Measurements from ENCODE around the gene DGKI.

The DGKI gene

DNA sequence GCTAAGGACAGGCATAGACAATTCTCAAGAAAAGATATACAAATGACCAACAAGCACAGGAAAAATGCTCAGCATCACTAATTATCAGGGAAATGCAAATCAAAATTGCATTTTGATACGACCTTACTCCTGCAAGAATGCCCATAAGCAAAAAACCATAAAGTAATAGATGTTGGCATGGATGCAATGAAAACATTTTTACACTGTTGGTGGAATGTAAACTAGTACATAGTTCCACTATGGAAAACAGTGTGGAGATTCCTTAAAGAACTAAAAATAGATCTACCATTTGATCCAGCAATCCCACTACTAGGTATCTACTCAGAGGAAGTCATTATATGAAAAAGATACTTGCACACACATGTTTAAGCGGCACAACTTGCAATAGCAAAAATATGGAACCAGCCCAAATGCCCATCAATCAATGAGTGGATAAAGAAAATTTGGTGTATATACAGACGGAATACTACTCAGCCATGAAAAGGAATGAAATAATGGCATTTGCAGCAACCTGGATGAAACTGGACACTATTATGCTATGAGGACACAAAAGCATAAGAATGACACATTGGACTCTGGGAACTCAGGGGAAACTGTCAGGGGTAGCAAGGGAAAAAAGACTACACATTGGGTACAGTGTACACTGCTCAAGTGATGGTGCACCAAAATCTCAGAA, 59.3 kb downstream of the DGKI start:
- no peaks in the 10 kb centered on the region for H3K4me1 ChIP-seq (ENCODE audit: control insufficient read depth, insufficient read depth, low read length)
- H3K27ac ChIP-seq (ENCODE audit: low read length), result no peak overlapping the region
- no peaks in the 10 kb centered on the region for H3K36me3 ChIP-seq (ENCODE audit: control insufficient read depth in 2 of 2, insufficient read depth in 2 of 2, low read length in 2 of 2)
- H3K27me3 ChIP-seq (ENCODE audit: control insufficient read depth in 1 of 2, insufficient read depth in 2 of 2, low read length in 2 of 2), result no peaks in the 10 kb centered on the region
- no peak overlapping the region for H3K9ac ChIP-seq (ENCODE audit: low read length in 2 of 2)
- H3K4me3 ChIP-seq (ENCODE audit: low read length in 2 of 2), result no peak overlapping the region
- H3K9me3 ChIP-seq (ENCODE audit: control insufficient read depth in 2 of 2, low read length in 2 of 2), result peaks cover 0 to 2% of the 10 kb centered on the region in 2 donors

DNA sequence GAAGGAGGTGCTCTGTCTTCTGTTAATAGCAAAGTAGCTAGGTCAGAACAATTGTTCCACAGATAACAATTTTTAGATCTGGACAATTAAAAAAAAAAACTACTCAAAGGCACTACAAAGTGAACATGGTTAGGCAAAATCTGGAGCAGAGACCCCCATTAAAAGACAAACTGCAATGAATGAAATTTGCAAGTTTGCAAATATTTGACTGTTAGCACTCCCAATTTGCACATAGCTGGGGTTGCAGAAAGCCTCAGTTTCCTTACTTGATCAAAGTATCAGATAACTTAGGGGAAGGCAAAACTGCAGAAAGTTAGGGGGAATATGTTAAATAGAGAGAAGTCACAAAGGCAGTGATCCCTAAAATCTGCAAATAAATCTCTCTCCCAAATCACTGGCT, 68.3 kb downstream of the DGKI start:
- H3K4me3 ChIP-seq (ENCODE audit: low read length in 2 of 2), result no peak overlapping the region
- H3K36me3 ChIP-seq (ENCODE audit: control insufficient read depth in 2 of 2, insufficient read depth in 2 of 2, low read length in 2 of 2), result no peaks in the 10 kb centered on the region
- no peaks in the 10 kb centered on the region for H3K27me3 ChIP-seq (ENCODE audit: control insufficient read depth in 1 of 2, insufficient read depth in 2 of 2, low read length in 2 of 2)
- no peaks in the 10 kb centered on the region for H3K4me1 ChIP-seq (ENCODE audit: control insufficient read depth, insufficient read depth, low read length)
- H3K9me3 ChIP-seq (ENCODE audit: control insufficient read depth in 2 of 2, low read length in 2 of 2), result no peaks in the 10 kb centered on the region
- H3K9ac ChIP-seq (ENCODE audit: low read length in 2 of 2), result no peak overlapping the region
- no peak overlapping the region for H3K27ac ChIP-seq (ENCODE audit: low read length)

- no peaks in the 10 kb centered on the region for H3K27me3 ChIP-seq (ENCODE audit: control insufficient read depth in 1 of 2, insufficient read depth in 2 of 2, low read length in 2 of 2)
- H3K27ac ChIP-seq (ENCODE audit: low read length), result no peak overlapping the region
- H3K4me1 ChIP-seq (ENCODE audit: control insufficient read depth, insufficient read depth, low read length), result no peaks in the 10 kb centered on the region
- H3K36me3 ChIP-seq (ENCODE audit: control insufficient read depth in 2 of 2, insufficient read depth in 2 of 2, low read length in 2 of 2), result no peaks in the 10 kb centered on the region
- no peak overlapping the region for H3K9ac ChIP-seq (ENCODE audit: low read length in 2 of 2)
- H3K4me3 ChIP-seq (ENCODE audit: low read length in 2 of 2), result no peak overlapping the region
- H3K9me3 ChIP-seq (ENCODE audit: control insufficient read depth in 2 of 2, low read length in 2 of 2), result no peaks in the 10 kb centered on the region
Measured at GRCh38 chr7:137774793-137775201, 72.0 kb downstream of the DGKI start.

DNA sequence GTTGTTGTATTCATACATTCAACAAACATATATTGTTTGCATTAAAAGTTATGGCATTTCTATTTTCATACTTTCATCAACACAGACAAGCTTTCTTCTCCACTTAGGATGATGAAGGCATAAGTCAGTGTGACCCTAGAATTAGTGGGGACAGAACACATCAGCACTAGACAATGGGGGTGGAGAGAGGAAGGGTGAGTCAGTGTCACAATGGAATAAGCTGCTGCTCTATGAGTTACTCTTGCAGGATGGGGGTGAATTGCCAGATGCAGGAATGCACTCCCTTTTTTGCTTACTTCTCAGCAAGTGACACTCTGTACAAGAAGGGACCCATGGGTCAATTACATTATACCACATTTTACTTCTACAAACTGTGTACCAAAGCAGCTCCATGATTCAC, 74.0 kb downstream of the DGKI start:
- Histone ChIP-seq H3K9ac (ENCODE audit: low read length in 2 of 2) (no peak overlapping the region), H3K27ac (ENCODE audit: low read length) (no peak overlapping the region), H3K36me3 (ENCODE audit: control insufficient read depth in 2 of 2, insufficient read depth in 2 of 2, low read length in 2 of 2) (no peaks in the 10 kb centered on the region), H3K27me3 (ENCODE audit: control insufficient read depth in 1 of 2, insufficient read depth in 2 of 2, low read length in 2 of 2) (no peaks in the 10 kb centered on the region), H3K4me1 (ENCODE audit: control insufficient read depth, insufficient read depth, low read length) (no peaks in the 10 kb centered on the region), H3K4me3 (ENCODE audit: low read length in 2 of 2) (no peak overlapping the region), H3K9me3 (ENCODE audit: control insufficient read depth in 2 of 2, low read length in 2 of 2) (no peaks in the 10 kb centered on the region)

- Histone ChIP-seq H3K27me3 (ENCODE audit: control insufficient read depth in 1 of 2, insufficient read depth in 2 of 2, low read length in 2 of 2) (no peaks in the 10 kb centered on the region), H3K4me1 (ENCODE audit: control insufficient read depth, insufficient read depth, low read length) (no peaks in the 10 kb centered on the region), H3K9ac (ENCODE audit: low read length in 2 of 2) (no peak overlapping the region), H3K27ac (ENCODE audit: low read length) (no peak overlapping the region), H3K36me3 (ENCODE audit: control insufficient read depth in 2 of 2, insufficient read depth in 2 of 2, low read length in 2 of 2) (no peaks in the 10 kb centered on the region), H3K4me3 (ENCODE audit: low read length in 2 of 2) (no peak overlapping the region), H3K9me3 (ENCODE audit: control insufficient read depth in 2 of 2, low read length in 2 of 2) (no peaks in the 10 kb centered on the region)
Measured at GRCh38 chr7:137772316-137772715, 74.5 kb downstream of the DGKI start.

- H3K27me3 ChIP-seq (ENCODE audit: control insufficient read depth in 1 of 2, insufficient read depth in 2 of 2, low read length in 2 of 2), result no peaks in the 10 kb centered on the region
- no peak overlapping the region for H3K27ac ChIP-seq (ENCODE audit: low read length)
- H3K4me3 ChIP-seq (ENCODE audit: low read length in 2 of 2), result no peak overlapping the region
- no peak overlapping the region for H3K9ac ChIP-seq (ENCODE audit: low read length in 2 of 2)
- no peaks in the 10 kb centered on the region for H3K36me3 ChIP-seq (ENCODE audit: control insufficient read depth in 2 of 2, insufficient read depth in 2 of 2, low read length in 2 of 2)
- no peaks in the 10 kb centered on the region for H3K9me3 ChIP-seq (ENCODE audit: control insufficient read depth in 2 of 2, low read length in 2 of 2)
- no peaks in the 10 kb centered on the region for H3K4me1 ChIP-seq (ENCODE audit: control insufficient read depth, insufficient read depth, low read length)
Measured at GRCh38 chr7:137771679-137772078, 75.1 kb downstream of the DGKI start.

- Histone ChIP-seq H3K9ac (ENCODE audit: low read length in 2 of 2) (no peak overlapping the region), H3K4me1 (ENCODE audit: control insufficient read depth, insufficient read depth, low read length) (no peaks in the 10 kb centered on the region), H3K27me3 (ENCODE audit: control insufficient read depth in 1 of 2, insufficient read depth in 2 of 2, low read length in 2 of 2) (no peaks in the 10 kb centered on the region), H3K9me3 (ENCODE audit: control insufficient read depth in 2 of 2, low read length in 2 of 2) (no peaks in the 10 kb centered on the region), H3K4me3 (ENCODE audit: low read length in 2 of 2) (no peak overlapping the region), H3K27ac (ENCODE audit: low read length) (no peak overlapping the region), H3K36me3 (ENCODE audit: control insufficient read depth in 2 of 2, insufficient read depth in 2 of 2, low read length in 2 of 2) (no peaks in the 10 kb centered on the region)
Measured at GRCh38 chr7:137771273-137771672, 75.5 kb downstream of the DGKI start.

GRCh38 chr7:137768366-137768765, 78.4 kb downstream of the DGKI start:
- H3K27me3 ChIP-seq (ENCODE audit: control insufficient read depth in 1 of 2, insufficient read depth in 2 of 2, low read length in 2 of 2), result no peaks in the 10 kb centered on the region
- no peaks in the 10 kb centered on the region for H3K9me3 ChIP-seq (ENCODE audit: control insufficient read depth in 2 of 2, low read length in 2 of 2)
- no peak overlapping the region for H3K4me3 ChIP-seq (ENCODE audit: low read length in 2 of 2)
- H3K27ac ChIP-seq (ENCODE audit: low read length), result no peak overlapping the region
- H3K4me1 ChIP-seq (ENCODE audit: control insufficient read depth, insufficient read depth, low read length), result no peaks in the 10 kb centered on the region
- H3K9ac ChIP-seq (ENCODE audit: low read length in 2 of 2), result no peak overlapping the region
- no peaks in the 10 kb centered on the region for H3K36me3 ChIP-seq (ENCODE audit: control insufficient read depth in 2 of 2, insufficient read depth in 2 of 2, low read length in 2 of 2)

GRCh38 chr7:137762334-137762733, 84.4 kb downstream of the DGKI start:
- Histone ChIP-seq H3K4me1 (ENCODE audit: control insufficient read depth, insufficient read depth, low read length) (no peaks in the 10 kb centered on the region), H3K36me3 (ENCODE audit: control insufficient read depth in 2 of 2, insufficient read depth in 2 of 2, low read length in 2 of 2) (no peaks in the 10 kb centered on the region), H3K9me3 (ENCODE audit: control insufficient read depth in 2 of 2, low read length in 2 of 2) (no peaks in the 10 kb centered on the region), H3K9ac (ENCODE audit: low read length in 2 of 2) (no peak overlapping the region), H3K27me3 (ENCODE audit: control insufficient read depth in 1 of 2, insufficient read depth in 2 of 2, low read length in 2 of 2) (no peaks in the 10 kb centered on the region), H3K4me3 (ENCODE audit: low read length in 2 of 2) (no peak overlapping the region), H3K27ac (ENCODE audit: low read length) (no peak overlapping the region)

DNA sequence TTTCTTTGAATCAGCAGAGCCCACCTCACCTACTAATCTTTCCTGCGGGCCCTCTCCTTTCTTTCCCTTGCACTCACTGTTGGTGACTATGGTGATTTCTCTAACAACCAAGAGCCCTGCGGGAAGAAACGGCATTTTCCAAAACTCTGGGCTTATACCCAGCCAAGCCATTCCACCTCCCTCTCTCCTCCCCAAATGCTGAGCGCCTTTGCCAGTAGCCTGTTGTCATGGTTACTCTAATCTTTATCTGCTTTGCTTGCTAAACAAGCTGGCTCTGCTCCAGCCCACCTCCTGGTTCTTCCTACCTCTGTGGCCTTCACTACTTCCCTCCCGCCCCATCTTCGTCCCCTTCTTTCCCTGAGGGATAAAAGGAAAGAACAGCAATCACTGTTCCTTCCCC, 86.7 kb downstream of the DGKI start:
- no peaks in the 10 kb centered on the region for H3K9me3 ChIP-seq (ENCODE audit: control insufficient read depth in 2 of 2, low read length in 2 of 2)
- no peak overlapping the region for H3K4me3 ChIP-seq (ENCODE audit: low read length in 2 of 2)
- H3K27me3 ChIP-seq (ENCODE audit: control insufficient read depth in 1 of 2, insufficient read depth in 2 of 2, low read length in 2 of 2), result no peaks in the 10 kb centered on the region
- H3K36me3 ChIP-seq (ENCODE audit: control insufficient read depth in 2 of 2, insufficient read depth in 2 of 2, low read length in 2 of 2), result no peaks in the 10 kb centered on the region
- H3K4me1 ChIP-seq (ENCODE audit: control insufficient read depth, insufficient read depth, low read length), result no peaks in the 10 kb centered on the region
- H3K9ac ChIP-seq (ENCODE audit: low read length in 2 of 2), result no peak overlapping the region
- no peak overlapping the region for H3K27ac ChIP-seq (ENCODE audit: low read length)

GRCh38 chr7:137757146-137757925, 89.4 kb downstream of the DGKI start:
- no peaks in the 10 kb centered on the region for H3K36me3 ChIP-seq (ENCODE audit: control insufficient read depth in 2 of 2, insufficient read depth in 2 of 2, low read length in 2 of 2)
- peaks cover 0 to 3% of the 10 kb centered on the region in 2 donors for H3K27me3 ChIP-seq (ENCODE audit: control insufficient read depth in 1 of 2, insufficient read depth in 2 of 2, low read length in 2 of 2)
- no peak overlapping the region for H3K4me3 ChIP-seq (ENCODE audit: low read length in 2 of 2)
- peaks cover 7% of the 10 kb centered on the region for H3K4me1 ChIP-seq (ENCODE audit: control insufficient read depth, insufficient read depth, low read length)
- no peak overlapping the region for H3K27ac ChIP-seq (ENCODE audit: low read length)
- no peaks in the 10 kb centered on the region for H3K9me3 ChIP-seq (ENCODE audit: control insufficient read depth in 2 of 2, low read length in 2 of 2)
- H3K9ac ChIP-seq (ENCODE audit: low read length in 2 of 2), result no peak overlapping the region

All from stomach smooth muscle (tissue), 2 donors.